PC-9 (cell line): ENCODE measurements around the gene CPSF4. TPM values are rescaled to one million over a fixed set of nuclear protein-coding genes. Genes with fewer than 3 reads are reported as not detected.

Experiments
- BruUV-seq: library from RNA; stranded (reverse); fragments of 400-500 nt; replicated peaks from 2 replicates; lab custom pipeline; 2021; lab: Mats Ljungman, UMichigan
- CTCF ChIA-PET: fragments of 300-600 bp; sonication (Branson Sonifier 250); formaldehyde crosslinking; loops from one replicate; lab custom pipeline; 2022; ENCODE audit warnings: antibody characterized with exemption; lab: Charles Lee
- POLR2A ChIA-PET: fragments of 300-600 bp; sonication (Branson Sonifier 250); formaldehyde crosslinking; loops from one replicate; lab custom pipeline; 2022; ENCODE audit warnings: antibody characterized with exemption; ENCODE audit not compliant: unreplicated experiment; lab: Charles Lee
- DNase-seq, 2 experiments: peaks; one replicate each; pipeline versions ENCODE4 v3.0.0 to v3.0.0-alpha.2; 2015 to 2022; ENCODE audit warnings: mixed read lengths in 1 of 2
- H2AFZ ChIP-seq: fragments of 200-600 bp; sonication (generic); 2 replicates; pipeline ENCODE4 v1.8.1; 2017; ENCODE audit warnings: antibody characterized with exemption
- H3F3A ChIP-seq: fragments of 200-600 bp; sonication (generic); 2 replicates; pipeline ENCODE4 v1.8.1; 2017; ENCODE audit warnings: antibody characterized with exemption, mild to moderate bottlenecking, low read depth; ENCODE audit not compliant: insufficient read depth
- H3K27ac ChIP-seq: fragments of 200-600 bp; sonication (generic); 2 replicates; pipeline ENCODE4 v1.6.1; 2016; ENCODE audit warnings: mixed run types
- H3K27me3 ChIP-seq: fragments of 200-600 bp; sonication (generic); 2 replicates; pipeline ENCODE4 v1.6.1; 2016; ENCODE audit warnings: low read depth, mixed run types; ENCODE audit not compliant: insufficient read depth
- H3K36me3 ChIP-seq: fragments of 200-600 bp; sonication (generic); 2 replicates; pipeline ENCODE4 v1.6.1; 2016; ENCODE audit warnings: low read depth, mixed run types
- H3K4me1 ChIP-seq: fragments of 200-600 bp; sonication (generic); replicated peaks from 2 replicates; pipeline ENCODE4 v1.6.1; 2016; ENCODE audit warnings: mixed run types; ENCODE audit not compliant: insufficient read depth
- H3K4me2 ChIP-seq: fragments of 200-600 bp; sonication (generic); 2 replicates; pipeline ENCODE4 v1.6.1; 2017; ENCODE audit warnings: mixed run types
- H3K4me3 ChIP-seq: fragments of 200-600 bp; sonication (generic); 2 replicates; pipeline ENCODE4 v1.6.1; 2016; ENCODE audit warnings: mixed run types
- H3K79me2 ChIP-seq: fragments of 200-600 bp; sonication (generic); 2 replicates; pipeline ENCODE4 v1.6.1; 2017; ENCODE audit warnings: low read depth, mixed run types
- H3K9me2 ChIP-seq: fragments of 200-600 bp; sonication (generic); 2 replicates; pipeline ENCODE4 v1.8.1; 2017; ENCODE audit warnings: mild to moderate bottlenecking; ENCODE audit not compliant: insufficient read depth
- H3K9me3 ChIP-seq: fragments of 200-600 bp; sonication (generic); 2 replicates; pipeline ENCODE4 v1.8.1; 2016; ENCODE audit warnings: low read depth; ENCODE audit not compliant: insufficient read depth
- H4K20me1 ChIP-seq: fragments of 200-600 bp; sonication (generic); 2 replicates; pipeline ENCODE4 v1.8.1; 2017; ENCODE audit not compliant: insufficient read depth
- EZH2 ChIP-seq: fragments of 200-600 bp; sonication (generic); IDR thresholded peaks from 2 replicates; pipeline ENCODE4 v1.8.0; 2017; ENCODE audit warnings: antibody characterized with exemption, low read depth
- intact Hi-C: fragments of 100-400 bp; cut with micrococcal nuclease; formaldehyde crosslinking; loops from one replicate; pipeline ENCODE4 v1.10.0; 2022; ENCODE audit not compliant: unreplicated experiment
- total RNA-seq: library from RNA; stranded (reverse); gene quantifications from 2 replicates; pipeline ENCODE4 v1.2.3, GENCODE V29; 2021
- TF ChIP-seq, protein P1 (sequence below): fragments of 200-600 bp; sonication (generic); conservative IDR thresholded peaks from 2 replicates; pipeline ENCODE4 v1.6.1; 2017; ENCODE audit warnings: mixed run types, antibody characterized with exemption, mild to moderate bottlenecking, moderate library complexity

The CPSF4 gene
- total RNA-seq, 1 experiment from 2014 or later: 69.0 TPM

DNA sequence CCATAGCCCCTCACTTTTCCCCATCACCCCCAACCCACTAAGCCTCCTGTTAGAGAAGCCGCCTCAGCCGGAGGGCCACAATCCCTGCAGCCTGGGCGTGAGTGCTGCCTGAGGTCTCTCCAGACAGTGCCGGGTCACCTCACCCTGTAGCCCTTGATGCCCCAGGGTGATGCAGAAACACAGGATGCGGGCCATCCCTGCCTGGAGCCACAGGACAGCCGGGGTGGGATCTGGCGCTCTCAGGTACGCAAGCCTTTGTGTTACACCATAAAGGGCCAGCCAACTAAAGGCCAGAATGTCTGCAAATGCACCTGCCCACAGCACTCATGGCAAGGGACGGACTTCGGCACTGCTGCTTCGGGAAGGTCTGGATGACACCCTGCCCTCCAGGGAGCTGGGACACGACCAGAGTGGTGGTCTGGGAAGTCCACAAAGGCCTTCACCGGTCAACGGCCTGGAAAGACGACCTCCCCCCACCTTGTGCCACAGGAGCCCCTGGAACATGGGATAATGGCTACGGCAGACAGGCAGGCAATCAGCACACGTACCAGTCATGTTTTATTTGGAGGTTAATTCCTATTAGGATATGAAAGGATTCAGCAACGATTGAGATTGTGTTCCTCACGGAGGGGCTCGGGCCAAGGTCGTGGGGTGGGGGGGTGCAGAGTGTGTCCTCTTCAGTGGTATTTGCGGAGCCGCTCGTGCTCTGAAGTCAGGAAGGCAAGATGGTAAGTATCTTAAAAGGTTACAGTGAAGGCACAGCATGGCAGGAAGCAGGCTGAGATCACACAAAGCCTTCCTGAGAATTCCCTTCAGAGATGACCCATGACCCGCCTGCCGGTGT lies 19.1 kb downstream of the CPSF4 start:
- peaks cover 42% of the 10 kb centered on the region for H3K79me2 ChIP-seq
- POLR2A ChIA-PET: no interaction called here
- no peaks in the 10 kb centered on the region for H3K9me2 ChIP-seq
- H3K36me3 ChIP-seq: peaks cover 22% of the 10 kb centered on the region
- H3K9me3 ChIP-seq: no peaks in the 10 kb centered on the region
- H3K4me2 ChIP-seq: no peak overlapping the region
- H3F3A ChIP-seq: peaks cover 24% of the 10 kb centered on the region; the same call in 1 of the 2 replicates
- H3K4me1 ChIP-seq: no peaks in the 10 kb centered on the region
- no peak for DNase-seq
- H3K27ac ChIP-seq: no peak overlapping the region
- H2AFZ ChIP-seq: no peak overlapping the region
- no TSS peak for BruUV-seq
- no peak for TF ChIP-seq EZH2
- TF ChIP-seq, protein P1, sequence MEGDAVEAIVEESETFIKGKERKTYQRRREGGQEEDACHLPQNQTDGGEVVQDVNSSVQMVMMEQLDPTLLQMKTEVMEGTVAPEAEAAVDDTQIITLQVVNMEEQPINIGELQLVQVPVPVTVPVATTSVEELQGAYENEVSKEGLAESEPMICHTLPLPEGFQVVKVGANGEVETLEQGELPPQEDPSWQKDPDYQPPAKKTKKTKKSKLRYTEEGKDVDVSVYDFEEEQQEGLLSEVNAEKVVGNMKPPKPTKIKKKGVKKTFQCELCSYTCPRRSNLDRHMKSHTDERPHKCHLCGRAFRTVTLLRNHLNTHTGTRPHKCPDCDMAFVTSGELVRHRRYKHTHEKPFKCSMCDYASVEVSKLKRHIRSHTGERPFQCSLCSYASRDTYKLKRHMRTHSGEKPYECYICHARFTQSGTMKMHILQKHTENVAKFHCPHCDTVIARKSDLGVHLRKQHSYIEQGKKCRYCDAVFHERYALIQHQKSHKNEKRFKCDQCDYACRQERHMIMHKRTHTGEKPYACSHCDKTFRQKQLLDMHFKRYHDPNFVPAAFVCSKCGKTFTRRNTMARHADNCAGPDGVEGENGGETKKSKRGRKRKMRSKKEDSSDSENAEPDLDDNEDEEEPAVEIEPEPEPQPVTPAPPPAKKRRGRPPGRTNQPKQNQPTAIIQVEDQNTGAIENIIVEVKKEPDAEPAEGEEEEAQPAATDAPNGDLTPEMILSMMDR: no peak
- peaks cover 43% of the 10 kb centered on the region for H4K20me1 ChIP-seq
- CTCF ChIA-PET: no interaction called here
- H3K27me3 ChIP-seq: no peaks in the 10 kb centered on the region
- no peak overlapping the region for H3K4me3 ChIP-seq
- intact Hi-C loops: no loop called here

GRCh38 chr7:99459087-99459486 lies 20.3 kb downstream of the CPSF4 start:
- H4K20me1 ChIP-seq: peaks cover 43% of the 10 kb centered on the region
- H2AFZ ChIP-seq: no peak overlapping the region
- no peak overlapping the region for H3K4me2 ChIP-seq
- no peaks in the 10 kb centered on the region for H3K9me3 ChIP-seq
- H3K27ac ChIP-seq: no peak overlapping the region
- peaks cover 27% of the 10 kb centered on the region; the same call in 1 of the 2 replicates for H3K36me3 ChIP-seq
- H3K9me2 ChIP-seq: no peaks in the 10 kb centered on the region
- H3F3A ChIP-seq: peaks cover 27% of the 10 kb centered on the region; the same call in 1 of the 2 replicates
- peaks cover 54% of the 10 kb centered on the region for H3K79me2 ChIP-seq
- no peak overlapping the region for H3K4me3 ChIP-seq
- intact Hi-C loops: no loop called here
- ChIA-PET POLR2A (no interaction called here), CTCF (no interaction called here)
- TSS peak; percentile 11 for BruUV-seq
- TF ChIP-seq, protein P1: peak; percentile 59
- no peak for TF ChIP-seq EZH2
- no peaks in the 10 kb centered on the region for H3K4me1 ChIP-seq
- no peaks in the 10 kb centered on the region for H3K27me3 ChIP-seq
- DNase-seq: no peak

- TF ChIP-seq, protein P1: no peak
- no peak for TF ChIP-seq EZH2
- Histone ChIP-seq H3K79me2 (peaks cover 69% of the 10 kb centered on the region), H3K4me2 (no peak overlapping the region), H4K20me1 (peaks cover 43% of the 10 kb centered on the region), H3K4me3 (no peak overlapping the region), H3K9me2 (no peaks in the 10 kb centered on the region), H3K27ac (no peak overlapping the region), H2AFZ (no peak overlapping the region), H3K27me3 (no peaks in the 10 kb centered on the region), H3F3A (peaks cover 27% of the 10 kb centered on the region; the same call in 1 of the 2 replicates), H3K36me3 (peaks cover 23% of the 10 kb centered on the region; the same call in 1 of the 2 replicates), H3K4me1 (peaks cover 8% of the 10 kb centered on the region), H3K9me3 (no peaks in the 10 kb centered on the region)
- no peak for DNase-seq
- POLR2A ChIA-PET: no interaction called here
- BruUV-seq: no TSS peak
- intact Hi-C loops: no loop called here
- CTCF ChIA-PET: no interaction called here
Observed at GRCh38 chr7:99460651-99461050, 21.9 kb downstream of the CPSF4 start.
